H9 (cell line): ENCODE measurements around the gene EIF6. TPM values are rescaled to one million over a fixed set of nuclear protein-coding genes. Genes with fewer than 3 reads are reported as not detected.

Experiments used
- DNase-seq: peaks from one replicate; pipeline ENCODE4 v3.0.0-alpha.2; 2017
- H2AFZ ChIP-seq: one replicate; pipeline ENCODE4 v1.6.1; 2013; ENCODE audit warnings: mild to moderate bottlenecking, low read length, control low read depth, moderate library complexity
- H2AK5ac ChIP-seq: 2 replicates; pipeline ENCODE4 v1.6.1; 2013; ENCODE audit warnings: low read length, control low read depth, mixed read lengths; ENCODE audit not compliant: insufficient read length
- H2BK120ac ChIP-seq: one replicate; pipeline ENCODE4 v1.6.1; 2013; ENCODE audit warnings: low read depth, mild to moderate bottlenecking, low read length, control low read depth, inconsistent platforms; ENCODE audit not compliant: poor library complexity, severe bottlenecking
- H2BK12ac ChIP-seq: 2 replicates; pipeline ENCODE4 v1.6.1; 2013; ENCODE audit warnings: low read length, control low read depth, mixed read lengths, low read depth; ENCODE audit not compliant: insufficient read length
- H2BK15ac ChIP-seq: 2 replicates; pipeline ENCODE4 v1.6.1; 2013; ENCODE audit warnings: low read depth, low read length, control low read depth
- H2BK20ac ChIP-seq: one replicate; pipeline ENCODE4 v1.6.1; 2013; ENCODE audit warnings: low read depth, mild to moderate bottlenecking, low read length, control low read depth, inconsistent platforms; ENCODE audit not compliant: poor library complexity, severe bottlenecking
- H2BK5ac ChIP-seq: 2 replicates; pipeline ENCODE4 v1.6.1; 2013; ENCODE audit warnings: low read length, control low read depth, mixed read lengths; ENCODE audit not compliant: insufficient read length
- H3K14ac ChIP-seq: 2 replicates; pipeline ENCODE4 v1.6.1; 2013; ENCODE audit warnings: low read length, control low read depth; ENCODE audit not compliant: insufficient read depth
- H3K18ac ChIP-seq: 2 replicates; pipeline ENCODE4 v1.6.1; 2013; ENCODE audit warnings: low read depth, mild to moderate bottlenecking, mixed read lengths, low read length, control low read depth; ENCODE audit not compliant: insufficient read length
- H3K23ac ChIP-seq: 2 replicates; pipeline ENCODE4 v1.6.1; 2013; ENCODE audit warnings: low read length, control low read depth, mixed read lengths, low read depth; ENCODE audit not compliant: insufficient read length
- H3K23me2 ChIP-seq: 2 replicates; pipeline ENCODE4 v1.6.1; 2013; ENCODE audit warnings: low read depth, mild to moderate bottlenecking, mixed read lengths, low read length, control low read depth; ENCODE audit not compliant: insufficient read length, poor library complexity, severe bottlenecking
- H3K27ac ChIP-seq: 2 replicates; pipeline ENCODE4 v1.5.1; 2013; ENCODE audit warnings: low read length, control low read depth, mixed read lengths, low read depth; ENCODE audit not compliant: insufficient read length
- H3K27me3 ChIP-seq: 2 replicates; pipeline ENCODE4 v1.6.1; 2013; ENCODE audit warnings: low read length, control low read depth, inconsistent platforms; ENCODE audit not compliant: insufficient read depth
- H3K4ac ChIP-seq: 2 replicates; pipeline ENCODE4 v1.6.1; 2013; ENCODE audit warnings: low read depth, mild to moderate bottlenecking, control low read depth, inconsistent platforms, low read length, moderate library complexity
- H3K4me1 ChIP-seq: 2 replicates; pipeline ENCODE4 v1.6.1; 2013; ENCODE audit warnings: low read length, control low read depth, inconsistent platforms; ENCODE audit not compliant: insufficient read depth
- H3K4me2 ChIP-seq: 2 replicates; pipeline ENCODE4 v1.6.1; 2013; ENCODE audit warnings: low read length, control low read depth, mixed read lengths; ENCODE audit not compliant: insufficient read length, insufficient read depth
- H3K56ac ChIP-seq: 2 replicates; pipeline ENCODE4 v1.6.1; 2013; ENCODE audit warnings: low read depth, mild to moderate bottlenecking, mixed read lengths, low read length, control low read depth; ENCODE audit not compliant: insufficient read length
- H3K79me1 ChIP-seq: 2 replicates; pipeline ENCODE4 v1.6.1; 2013; ENCODE audit warnings: low read depth, mild to moderate bottlenecking, moderate library complexity, low read length, control low read depth, inconsistent platforms; ENCODE audit not compliant: insufficient read depth, poor library complexity, severe bottlenecking
- H3K79me2 ChIP-seq: 2 replicates; pipeline ENCODE4 v1.6.1; 2013; ENCODE audit warnings: low read length, control low read depth, inconsistent platforms; ENCODE audit not compliant: insufficient read depth
- H3K9ac ChIP-seq: 2 replicates; pipeline ENCODE4 v1.6.1; 2013; ENCODE audit warnings: low read length, control low read depth, mixed read lengths; ENCODE audit not compliant: insufficient read length; ENCODE audit errors: extremely low read depth
- H3K9me3 ChIP-seq: one replicate; pipeline ENCODE4 v1.6.1; 2013; ENCODE audit warnings: low read depth, low read length, inconsistent platforms; ENCODE audit not compliant: control insufficient read depth
- H3T11ph ChIP-seq: one replicate; pipeline ENCODE4 v1.6.1; 2013; ENCODE audit warnings: mild to moderate bottlenecking, low read length, control low read depth, inconsistent platforms
- H4K20me1 ChIP-seq: one replicate; pipeline ENCODE4 v1.6.1; 2013; ENCODE audit not compliant: control insufficient read depth, insufficient read length, insufficient read depth
- H4K5ac ChIP-seq: 2 replicates; pipeline ENCODE4 v1.6.1; 2013; ENCODE audit warnings: low read depth, mild to moderate bottlenecking, mixed read lengths, low read length, control low read depth; ENCODE audit not compliant: insufficient read length
- H4K8ac ChIP-seq: replicated peaks from 2 replicates; pipeline ENCODE4 v1.6.1; 2013; ENCODE audit warnings: low read length, control low read depth, mixed read lengths, low read depth; ENCODE audit not compliant: insufficient read length
- H4K91ac ChIP-seq: 2 replicates; pipeline ENCODE4 v1.6.1; 2013; ENCODE audit warnings: low read depth, mild to moderate bottlenecking, moderate library complexity, mixed read lengths, low read length, control low read depth; ENCODE audit not compliant: insufficient read length
- H3K27ac Mint-ChIP-seq, 3 experiments: 2 replicates in 2 of 3; 3 replicates in 1 of 3; pipeline ENCODE4 v1.8.0; 2020 to 2021; ENCODE audit warnings: mixed read lengths in 3 of 3, mild to moderate bottlenecking in 1 of 3, moderate library complexity in 1 of 3
- H3K27me3 Mint-ChIP-seq: 2 replicates; pipeline ENCODE4 v1.8.0; 2021; ENCODE audit warnings: low read depth, mild to moderate bottlenecking, moderate library complexity, mixed read lengths
- H3K36me3 Mint-ChIP-seq, 3 experiments: 2 replicates in 2 of 3; 3 replicates in 1 of 3; pipeline ENCODE4 v1.8.0; 2020 to 2021; ENCODE audit warnings: low read depth in 3 of 3, mixed read lengths in 3 of 3; ENCODE audit not compliant: insufficient read depth in 1 of 3
- H3K4me1 Mint-ChIP-seq, 2 experiments: 2 replicates each; pipeline ENCODE4 v1.8.0; 2020; ENCODE audit warnings: mixed read lengths in 2 of 2
- H3K4me3 Mint-ChIP-seq, 2 experiments: 2 replicates in 1 of 2; 3 replicates in 1 of 2; pipeline ENCODE4 v1.8.0; 2020 to 2021; ENCODE audit warnings: mild to moderate bottlenecking in 2 of 2, mixed read lengths in 2 of 2, moderate library complexity in 1 of 2
- H3K9me3 Mint-ChIP-seq, 2 experiments: 2 replicates in 1 of 2; 3 replicates in 1 of 2; pipeline ENCODE4 v1.8.0; 2020; ENCODE audit warnings: mild to moderate bottlenecking in 2 of 2, mixed read lengths in 2 of 2, moderate library complexity in 1 of 2
- WGBS: extraction: QIAGEN DNeasy Blood & Tissue Kit; methylation state at CpG from one replicate; pipeline ENCODE4 v1.1.7; 2013; ENCODE audit warnings: missing lambda C conversion rate, low lambda C conversion rate, mixed read lengths; ENCODE audit not compliant: insufficient read length; ENCODE audit errors: extremely low coverage; 5-methylcytosine and 5-hydroxymethylcytosine counted together
- total RNA-seq: library from RNA; stranded (reverse); gene quantifications from 2 replicates; pipeline ENCODE4 v1.2.1, GENCODE V29; 2021
- TF ChIP-seq, protein P1 (sequence below): fragments of 200-600 bp; sonication (generic); conservative IDR thresholded peaks from 3 replicates; pipeline ENCODE4 v1.8.0; 2021; ENCODE audit warnings: antibody characterized with exemption, mild to moderate bottlenecking

EIF6 gene
- total RNA-seq, 1 experiment from 2014 or later: 150 TPM

GRCh38 chr20:35312318-35312717 is 27.7 kb upstream of the EIF6 start:
- no peaks in the 10 kb centered on the region for H3K79me2 ChIP-seq
- H3K4me3 Mint-ChIP-seq: peak overlapping the region in 1 of 2 experiments; percentile 22; a peak in 1 of 5 replicates
- no peaks in the 10 kb centered on the region for H3K27me3 ChIP-seq
- H3K27ac Mint-ChIP-seq: peak overlapping the region in 2 of 3 experiments; percentile 49 to 81; a peak in 4 of 7 replicates
- H3K27me3 Mint-ChIP-seq: no peaks in the 10 kb centered on the region
- H3K4me1 ChIP-seq: peaks cover 2% of the 10 kb centered on the region; the same call in 1 of the 2 replicates
- H4K20me1 ChIP-seq: no peaks in the 10 kb centered on the region
- H3K4me2 ChIP-seq: no peak overlapping the region
- H3T11ph ChIP-seq: no peak overlapping the region
- H3K56ac ChIP-seq: no peak overlapping the region
- no peak overlapping the region for H3K4ac ChIP-seq
- H2AFZ ChIP-seq: no peak overlapping the region
- H3K14ac ChIP-seq: no peak overlapping the region
- H3K36me3 Mint-ChIP-seq: peaks cover 2 to 10% (median 4%) of the 10 kb centered on the region in 3 experiments; a peak in 5 of 7 replicates
- H2BK20ac ChIP-seq: no peak overlapping the region
- H2BK15ac ChIP-seq: no peak overlapping the region
- H2BK12ac ChIP-seq: no peak overlapping the region
- H3K23me2 ChIP-seq: no peaks in the 10 kb centered on the region
- DNase-seq: no peak
- no peak overlapping the region for H3K9ac ChIP-seq
- no peak overlapping the region for H3K27ac ChIP-seq
- no peak overlapping the region for H2BK5ac ChIP-seq
- H2AK5ac ChIP-seq: no peak overlapping the region
- TF ChIP-seq, protein P1, sequence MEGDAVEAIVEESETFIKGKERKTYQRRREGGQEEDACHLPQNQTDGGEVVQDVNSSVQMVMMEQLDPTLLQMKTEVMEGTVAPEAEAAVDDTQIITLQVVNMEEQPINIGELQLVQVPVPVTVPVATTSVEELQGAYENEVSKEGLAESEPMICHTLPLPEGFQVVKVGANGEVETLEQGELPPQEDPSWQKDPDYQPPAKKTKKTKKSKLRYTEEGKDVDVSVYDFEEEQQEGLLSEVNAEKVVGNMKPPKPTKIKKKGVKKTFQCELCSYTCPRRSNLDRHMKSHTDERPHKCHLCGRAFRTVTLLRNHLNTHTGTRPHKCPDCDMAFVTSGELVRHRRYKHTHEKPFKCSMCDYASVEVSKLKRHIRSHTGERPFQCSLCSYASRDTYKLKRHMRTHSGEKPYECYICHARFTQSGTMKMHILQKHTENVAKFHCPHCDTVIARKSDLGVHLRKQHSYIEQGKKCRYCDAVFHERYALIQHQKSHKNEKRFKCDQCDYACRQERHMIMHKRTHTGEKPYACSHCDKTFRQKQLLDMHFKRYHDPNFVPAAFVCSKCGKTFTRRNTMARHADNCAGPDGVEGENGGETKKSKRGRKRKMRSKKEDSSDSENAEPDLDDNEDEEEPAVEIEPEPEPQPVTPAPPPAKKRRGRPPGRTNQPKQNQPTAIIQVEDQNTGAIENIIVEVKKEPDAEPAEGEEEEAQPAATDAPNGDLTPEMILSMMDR: no peak
- H3K4me1 Mint-ChIP-seq: peaks cover 24 to 30% of the 10 kb centered on the region in 2 experiments
- H3K79me1 ChIP-seq: no peaks in the 10 kb centered on the region
- no peaks in the 10 kb centered on the region for H3K9me3 Mint-ChIP-seq
- no peak overlapping the region for H4K8ac ChIP-seq
- H3K18ac ChIP-seq: no peak overlapping the region
- no peak overlapping the region for H3K23ac ChIP-seq
- WGBS: no CpG with 5 or more reads among the region's 1 CpG
- no peaks in the 10 kb centered on the region for H3K9me3 ChIP-seq
- H4K5ac ChIP-seq: no peak overlapping the region
- H2BK120ac ChIP-seq: no peak overlapping the region
- no peak overlapping the region for H4K91ac ChIP-seq
